HT1080 (cell line): Measurements from ENCODE around the gene CDA. TPM values are rescaled to one million over a fixed set of nuclear protein-coding genes. Genes with fewer than 3 reads are reported as not detected.
"Not testable (repeated sequence)": the region's sequence is repeated elsewhere in the genome, so short reads cannot be mapped to it uniquely, and the experiment has no call there.

ENCODE experiments used
- DNase-seq: peaks from one replicate; pipeline ENCODE4 v3.0.0-alpha.2; 2015; ENCODE audit warnings: low read depth
- total RNA-seq: library from RNA; depleted of rRNA; stranded (reverse); fragments of >200 nt; shearing (Covaris generic); gene quantifications from 2 replicates; pipeline ENCODE4 v1.2.3, GENCODE V29; 2014

Gene CDA
- total RNA-seq, 1 experiment from 2014 or later, result 15.0 TPM

DNA sequence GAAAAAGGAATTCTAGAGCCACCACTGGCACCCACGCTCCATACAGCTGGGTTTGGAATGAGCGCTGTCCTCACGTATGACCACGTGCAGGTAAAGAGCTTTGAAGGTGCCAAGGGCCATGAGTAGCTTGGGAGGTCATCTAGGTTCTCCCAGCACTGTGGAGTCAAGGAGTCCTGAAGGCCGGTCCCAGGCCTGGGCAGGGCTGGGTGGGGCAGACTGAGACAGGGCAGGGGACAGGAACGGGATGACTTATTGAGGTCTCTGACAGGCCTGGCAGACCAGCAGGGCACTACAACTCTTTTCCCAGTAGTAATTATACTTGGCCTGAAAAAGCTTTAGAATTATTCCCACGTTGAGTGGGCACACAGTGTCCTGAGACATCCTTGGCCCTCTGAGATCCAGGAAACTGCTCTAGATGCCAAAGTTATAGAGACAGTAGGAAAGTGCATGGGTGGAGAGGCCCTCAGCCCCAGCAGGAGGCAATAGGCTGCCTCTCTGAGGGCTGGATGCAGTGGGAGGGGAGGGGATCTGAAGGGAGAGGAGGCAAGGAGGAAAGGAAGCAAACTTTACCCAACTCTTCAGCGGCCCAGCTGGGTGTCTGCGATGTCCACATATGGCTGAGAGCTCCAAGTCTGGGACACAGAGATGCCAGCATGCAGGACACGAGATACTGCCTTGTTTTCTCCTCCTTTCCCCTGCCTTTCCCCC, 1.8 kb upstream of the CDA start:
- DNase-seq, result no peak

DNA sequence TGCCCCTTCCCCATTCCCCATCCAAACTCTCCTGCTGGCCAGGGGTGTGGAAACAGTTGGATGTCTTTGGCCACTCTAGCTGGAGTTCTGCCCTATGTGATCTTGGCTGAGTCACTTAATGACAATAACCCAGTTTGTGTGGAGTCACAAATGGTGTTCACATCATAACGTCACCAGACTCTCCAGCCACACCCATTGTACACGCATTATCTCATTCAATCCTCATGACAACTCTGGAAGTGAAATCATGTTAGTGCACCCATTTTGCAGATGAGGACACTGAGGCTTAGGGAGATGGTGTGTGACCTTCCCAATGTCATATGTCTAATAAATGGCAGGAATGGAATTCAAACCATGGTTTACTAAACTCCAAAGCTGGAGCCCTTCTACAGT, 1.2 kb upstream of the CDA start:
- DNase-seq, result peak; percentile 43

DNA sequence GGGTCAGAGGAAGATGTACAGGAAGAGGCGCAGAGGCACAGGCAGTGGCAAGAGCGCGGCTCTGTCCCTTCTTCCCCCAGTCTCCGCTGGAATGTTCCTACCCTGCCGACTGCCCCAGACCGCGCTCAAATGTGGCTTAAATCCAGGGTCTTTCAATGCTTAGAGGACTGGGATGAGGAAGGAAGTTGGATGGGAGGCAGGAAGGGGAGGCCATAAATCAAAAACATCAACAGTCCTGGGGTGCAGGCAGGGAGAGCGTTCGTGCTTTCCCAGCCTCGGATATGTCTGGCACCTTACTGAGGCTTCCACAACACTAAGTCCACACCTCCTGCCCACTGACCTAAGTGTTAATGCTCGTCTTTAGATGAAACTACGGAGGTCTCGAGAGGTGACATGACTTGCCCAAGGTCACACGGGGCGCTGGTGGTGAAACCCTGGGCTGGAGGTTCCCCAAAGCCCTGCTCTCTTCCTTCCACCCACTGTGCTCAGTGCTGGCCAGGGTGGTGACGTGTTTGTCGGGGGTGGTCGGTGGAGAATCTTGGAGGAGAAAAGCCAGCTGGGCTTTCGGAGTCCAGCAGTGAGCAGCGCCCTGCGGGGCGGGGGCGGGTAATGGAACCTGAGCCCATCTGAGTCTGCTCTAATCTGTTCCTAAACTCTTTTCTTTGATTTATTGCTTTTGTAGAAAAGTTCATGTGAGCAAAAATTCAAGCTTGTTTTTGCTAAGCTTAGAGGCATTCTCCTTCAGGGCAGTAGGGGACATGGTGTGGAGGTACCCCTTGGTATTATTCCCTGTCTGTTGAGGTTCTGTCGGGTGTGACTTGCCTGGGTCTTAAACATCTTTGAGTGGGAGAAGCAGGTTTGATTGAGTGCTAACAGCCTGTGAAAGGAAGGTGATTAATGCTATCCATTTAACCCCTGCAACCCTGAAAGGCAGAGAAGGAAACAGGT, 708 bp downstream of the CDA start:
- DNase-seq, result no peak

DNA sequence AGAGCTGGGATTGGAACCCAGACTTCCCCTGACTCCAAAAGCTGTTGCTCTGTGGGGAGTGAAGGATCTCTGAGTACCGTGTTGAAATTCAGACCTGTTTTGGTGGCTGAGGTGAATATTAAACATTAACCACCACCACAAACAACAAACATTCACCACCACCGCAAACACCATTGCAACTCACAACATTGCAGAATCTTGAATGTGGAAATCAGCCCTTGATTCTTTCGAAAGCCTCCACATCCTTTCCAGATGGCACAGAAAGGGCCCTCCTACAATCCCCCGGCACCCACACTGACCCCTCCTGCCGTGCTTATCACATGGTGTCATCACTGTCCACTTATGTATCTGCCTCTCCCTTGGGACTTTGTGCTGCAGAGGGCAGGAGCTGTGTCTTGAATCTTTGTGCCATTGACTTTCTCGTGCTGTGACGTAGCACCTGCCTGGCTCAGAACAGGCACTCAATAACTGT, 1.4 kb downstream of the CDA start:
- DNase-seq, result no peak

DNA sequence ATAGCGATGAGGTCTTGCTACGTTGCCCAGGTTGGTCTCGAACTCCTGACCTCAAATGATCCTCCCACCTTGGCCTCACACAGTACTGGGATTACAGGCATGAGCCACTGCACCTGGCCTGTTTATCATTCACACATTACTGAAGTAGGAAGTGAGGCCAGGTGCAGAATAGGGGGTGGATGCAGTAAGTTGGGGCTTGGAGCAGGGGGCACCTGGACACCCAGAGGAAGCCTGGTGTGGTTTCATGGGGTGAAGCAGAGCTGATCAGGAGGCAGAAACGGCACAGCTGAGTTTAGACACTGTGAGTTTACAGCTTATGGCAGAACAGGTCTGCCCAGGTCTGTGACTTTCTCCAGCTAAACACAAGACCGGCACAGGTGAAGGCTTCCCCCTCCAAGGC, 4.9 kb downstream of the CDA start:
- no peak for DNase-seq

DNA sequence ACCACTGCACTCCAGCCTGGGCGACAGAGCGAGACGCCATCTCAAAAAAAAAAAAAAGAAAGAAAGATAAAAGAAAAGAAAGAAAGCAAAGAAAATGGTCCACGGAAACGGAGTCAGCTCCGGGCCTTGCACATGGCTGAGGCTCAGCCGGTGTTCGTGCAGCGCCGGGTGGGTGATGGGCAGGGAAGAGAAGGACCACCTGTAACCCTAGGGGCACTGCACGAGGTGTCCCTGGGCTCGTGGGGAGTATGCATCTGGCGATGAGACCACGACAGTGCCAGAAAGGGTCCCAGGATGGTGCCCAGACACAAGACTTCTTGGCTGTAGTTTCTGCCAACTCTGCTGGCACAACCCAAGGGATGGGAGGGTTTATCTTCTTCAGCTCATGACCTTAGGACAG, 5.8 kb downstream of the CDA start:
- no peak for DNase-seq

DNA sequence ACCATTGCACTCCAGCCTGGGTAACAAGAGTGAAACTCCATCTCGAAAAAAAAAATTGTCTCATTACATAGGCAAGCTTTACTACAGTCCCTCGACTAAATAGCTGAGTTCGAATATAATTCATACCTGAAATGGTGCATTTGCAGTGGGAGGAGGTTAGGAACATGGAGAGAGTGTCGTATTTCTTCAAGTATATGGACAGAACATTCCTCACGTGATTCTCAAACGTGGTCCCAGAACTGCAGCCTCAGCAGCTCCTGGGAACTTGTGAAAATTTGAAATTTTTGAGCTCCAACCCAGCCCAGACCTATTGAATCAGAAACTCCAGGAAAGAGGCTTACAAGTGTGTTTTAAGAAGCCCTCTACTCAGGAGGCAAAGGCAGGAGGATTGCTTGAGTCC, 7.2 kb downstream of the CDA start:
- DNase-seq, result no peak

DNA sequence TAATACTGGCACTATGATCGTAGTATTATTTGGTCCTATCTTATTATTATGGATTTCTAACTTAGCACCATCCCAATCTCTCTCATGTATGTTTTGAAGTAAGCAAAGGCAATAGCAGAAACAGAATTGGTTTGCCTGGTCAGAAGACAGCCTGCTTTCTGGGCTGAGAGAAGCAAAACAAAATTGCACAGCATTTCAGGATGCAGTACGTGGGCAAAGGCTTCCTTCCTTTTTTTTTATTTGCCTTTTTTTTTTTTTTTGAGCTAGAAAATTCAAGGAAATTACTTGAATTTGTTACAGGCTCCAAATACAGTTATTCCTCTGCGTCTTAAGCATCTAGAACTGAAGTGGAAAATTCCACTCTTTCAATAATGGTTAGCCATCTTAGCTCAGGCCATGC, 8.8 kb downstream of the CDA start:
- no peak for DNase-seq

DNA sequence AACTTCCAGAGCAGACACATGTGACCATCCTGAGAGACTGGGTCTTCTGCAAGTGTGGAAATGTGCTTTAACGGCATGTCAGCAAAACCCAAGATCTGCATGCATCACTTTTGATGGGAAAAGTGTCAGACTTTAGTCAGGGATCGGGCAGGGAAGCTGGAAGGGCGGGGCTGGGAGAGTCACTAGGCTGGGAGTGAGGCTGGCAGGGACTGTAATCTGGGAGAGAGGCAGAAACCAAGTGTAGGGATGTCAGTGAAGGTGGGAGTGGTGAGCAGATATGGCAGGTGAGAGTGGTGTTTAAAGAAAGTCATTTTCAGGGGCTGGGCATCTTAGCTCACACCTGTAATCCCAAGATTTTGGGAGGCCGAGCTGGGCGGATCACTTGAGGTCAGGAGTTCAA, 11.3 kb downstream of the CDA start:
- DNase-seq, result no peak

DNA sequence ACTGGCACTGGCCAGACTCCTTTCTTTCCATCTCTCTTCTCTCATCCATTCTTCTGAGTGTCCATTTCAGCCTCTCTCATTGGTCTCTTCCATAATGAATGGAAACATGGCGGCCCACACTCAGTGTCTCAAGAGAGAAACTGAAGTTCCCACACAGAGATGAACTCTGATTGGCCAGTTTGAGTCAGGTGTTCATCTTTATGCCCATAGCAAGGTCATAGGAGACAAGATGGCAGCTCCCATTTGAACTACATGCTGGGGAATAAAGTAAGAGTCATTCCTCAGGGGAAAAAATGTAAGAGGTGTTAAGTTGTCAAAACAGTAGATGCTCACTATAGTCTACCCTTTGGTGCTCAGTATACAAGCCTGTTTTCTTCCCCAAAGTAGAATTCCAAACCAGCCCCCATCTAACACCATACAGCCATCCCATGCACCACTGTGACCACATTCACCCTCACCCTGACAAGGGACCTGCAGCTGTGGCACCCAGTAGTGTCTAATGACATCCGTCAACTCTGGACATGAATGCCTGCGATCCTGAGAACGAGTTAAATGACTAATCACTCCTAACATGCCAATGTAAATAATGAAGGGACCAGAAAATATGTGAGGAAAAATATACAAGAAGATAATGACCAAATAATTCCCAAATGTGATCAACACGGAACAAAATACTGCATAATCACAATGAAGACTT, 12.4 kb downstream of the CDA start:
- peak; percentile 56 for DNase-seq

DNA sequence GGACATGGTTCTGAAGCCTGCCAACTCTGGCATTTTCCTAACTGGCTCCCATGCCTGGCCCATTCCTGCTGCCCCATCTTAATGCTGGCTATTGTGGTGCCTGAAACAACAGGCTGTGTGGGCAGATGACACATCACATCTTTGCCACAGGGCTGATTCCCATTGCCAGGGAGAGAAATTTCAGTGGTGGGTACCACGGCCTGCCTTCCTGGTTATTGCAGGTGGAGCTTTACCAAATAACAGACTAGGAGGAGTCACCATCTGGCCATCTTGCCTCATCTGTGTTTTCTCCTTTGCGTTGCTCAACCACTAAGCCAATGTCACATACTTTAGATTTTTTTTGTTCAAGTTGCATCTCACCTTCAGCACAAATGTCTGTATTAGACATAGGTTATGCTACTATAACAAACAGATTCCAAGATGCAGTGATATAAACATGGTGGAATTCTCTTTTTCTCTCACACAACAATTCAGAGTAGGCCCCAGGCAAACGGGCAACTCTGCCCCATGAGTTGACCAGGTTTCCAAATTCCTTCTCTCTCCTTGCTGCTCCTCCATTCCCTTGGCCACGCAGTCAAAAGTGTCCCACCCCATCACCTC, 14.1 kb downstream of the CDA start:
- DNase-seq, result peak; percentile 57

DNA sequence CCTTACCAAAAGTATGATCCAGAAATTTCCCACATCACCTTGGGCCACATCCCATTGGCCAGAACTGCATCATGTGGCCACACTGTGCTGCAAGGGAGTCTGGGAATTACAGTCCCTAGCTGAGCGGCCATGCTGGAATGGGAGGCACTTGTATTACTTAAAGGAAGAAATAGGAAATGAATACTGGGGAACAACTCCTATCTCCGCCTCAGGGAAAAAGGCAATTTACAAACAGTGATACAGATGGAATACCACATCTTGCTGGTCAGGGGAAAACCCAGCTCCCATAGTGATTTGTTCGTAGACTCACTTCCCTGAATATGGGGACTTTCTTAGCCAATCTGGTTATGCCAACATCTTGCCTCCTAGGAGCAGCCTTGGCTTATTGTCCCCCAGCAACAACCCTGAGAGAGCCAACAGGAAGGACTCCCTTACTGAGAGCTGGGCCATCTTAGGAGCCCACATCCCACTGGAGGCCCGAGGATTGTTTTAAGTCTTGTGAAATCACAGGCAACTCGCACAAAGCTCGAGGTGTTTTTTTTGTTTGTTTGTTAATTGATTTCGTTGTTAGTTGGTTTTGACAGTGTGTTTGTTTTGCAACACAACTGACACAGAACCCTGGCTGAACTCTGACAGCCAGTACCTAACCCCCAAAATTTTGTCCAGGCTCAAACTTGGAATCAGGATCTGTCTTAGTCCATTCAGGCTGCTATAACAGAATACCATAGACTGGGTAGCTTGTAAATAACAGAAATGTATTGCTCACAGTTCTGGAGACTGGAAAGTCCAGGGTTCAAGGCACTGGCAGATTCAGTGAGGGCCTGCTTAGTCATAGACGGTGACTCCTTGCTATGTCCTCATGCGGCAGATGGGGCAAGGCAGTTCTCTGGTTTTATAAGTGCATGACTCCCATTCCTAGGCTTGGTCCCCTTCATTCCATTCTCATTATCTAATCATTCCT, 14.9 kb downstream of the CDA start:
- DNase-seq, result peak; percentile 96

DNA sequence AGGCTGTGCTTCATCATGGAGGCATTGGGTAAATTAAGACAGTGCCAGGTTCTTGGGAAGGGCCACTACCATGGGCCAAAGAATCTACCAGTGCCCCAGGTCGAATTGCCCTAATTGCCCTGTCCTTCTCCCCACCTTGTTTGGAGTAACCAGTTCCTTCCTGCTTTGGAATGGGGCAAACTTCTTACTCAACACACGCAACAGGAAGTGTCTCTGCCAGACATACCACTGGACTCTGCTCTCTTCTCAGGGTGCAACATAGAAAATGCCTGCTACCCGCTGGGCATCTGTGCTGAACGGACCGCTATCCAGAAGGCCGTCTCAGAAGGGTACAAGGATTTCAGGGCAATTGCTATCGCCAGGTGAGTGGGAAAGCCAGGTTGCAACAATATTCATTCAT, 15.8 kb downstream of the CDA start:
- peak; percentile 64 for DNase-seq

DNA sequence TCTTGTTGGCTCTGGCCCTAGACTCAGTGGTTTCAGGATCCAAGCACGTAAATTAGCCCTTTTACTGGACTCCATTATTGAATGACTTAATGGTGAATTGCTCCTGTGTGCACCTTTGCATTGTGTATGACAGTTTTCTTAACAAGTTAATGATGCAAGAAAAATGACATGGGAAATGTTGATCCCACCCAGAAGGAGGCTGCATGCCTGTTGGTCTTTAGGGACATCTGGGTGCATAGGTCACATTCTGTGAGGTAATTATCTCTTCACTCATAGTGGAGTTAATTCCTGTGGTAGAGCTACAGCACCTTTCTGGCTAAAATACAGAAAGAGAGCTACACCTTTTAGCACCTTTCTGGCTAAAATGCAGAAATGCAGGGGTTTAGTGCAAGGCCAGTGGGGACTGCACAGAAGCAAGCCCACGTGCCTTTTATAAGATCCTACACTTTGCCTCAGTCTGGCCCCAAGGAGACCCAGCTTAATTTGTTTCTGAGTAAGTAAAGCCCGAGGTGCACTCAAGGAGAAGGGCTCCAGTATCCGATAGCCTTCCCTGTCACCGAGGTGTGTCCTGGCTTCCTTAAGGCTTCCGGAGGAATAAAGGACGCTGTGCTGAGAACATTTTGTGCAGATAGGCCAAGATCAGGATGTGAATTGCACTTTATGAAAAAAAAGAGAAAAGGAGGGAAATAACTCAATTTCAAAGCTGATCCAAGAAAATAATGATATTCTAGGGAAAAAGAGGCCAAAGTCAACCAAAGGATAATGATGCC, 18.1 kb downstream of the CDA start:
- not testable (repeated sequence) for DNase-seq

DNA sequence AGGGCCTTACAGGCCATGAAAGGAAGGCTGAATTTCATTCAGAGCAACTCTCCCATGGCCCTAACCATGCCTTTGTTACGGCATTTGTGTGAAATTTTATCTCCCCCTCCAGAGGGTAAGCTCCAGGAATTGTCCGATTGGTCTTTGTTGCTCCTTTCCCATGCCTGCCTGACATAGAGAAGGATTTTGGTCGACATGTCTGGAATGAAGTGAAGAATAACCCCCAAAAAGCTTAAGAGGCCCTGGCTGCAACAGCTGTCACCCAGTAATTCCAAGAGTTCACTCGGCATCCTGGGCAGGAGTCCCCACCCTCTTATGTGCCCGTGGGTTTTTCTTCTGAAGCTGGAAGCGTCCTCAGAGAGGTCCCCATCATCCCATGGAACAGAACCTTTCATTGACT, 20.6 kb downstream of the CDA start:
- DNase-seq, result no peak

DNA sequence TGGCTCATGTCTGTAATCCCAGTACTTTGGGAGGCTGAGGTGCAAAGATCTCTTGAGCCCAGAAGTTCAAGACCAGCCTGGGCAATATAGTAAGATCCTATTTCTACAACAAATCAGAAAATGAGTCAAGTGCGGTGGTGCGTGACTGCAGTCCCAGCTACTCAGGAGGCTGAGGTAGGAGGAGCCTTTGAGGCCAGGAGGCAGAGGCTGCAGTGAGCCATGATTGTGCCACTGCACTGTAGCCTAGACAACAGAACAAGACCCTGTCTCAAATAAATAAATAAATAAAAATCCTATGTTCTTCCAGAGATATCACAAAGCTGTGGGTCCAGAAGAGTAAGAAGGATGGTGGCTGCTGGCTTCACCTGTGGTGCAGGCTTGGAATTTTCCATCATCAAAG, 22.1 kb downstream of the CDA start:
- no peak for DNase-seq

DNA sequence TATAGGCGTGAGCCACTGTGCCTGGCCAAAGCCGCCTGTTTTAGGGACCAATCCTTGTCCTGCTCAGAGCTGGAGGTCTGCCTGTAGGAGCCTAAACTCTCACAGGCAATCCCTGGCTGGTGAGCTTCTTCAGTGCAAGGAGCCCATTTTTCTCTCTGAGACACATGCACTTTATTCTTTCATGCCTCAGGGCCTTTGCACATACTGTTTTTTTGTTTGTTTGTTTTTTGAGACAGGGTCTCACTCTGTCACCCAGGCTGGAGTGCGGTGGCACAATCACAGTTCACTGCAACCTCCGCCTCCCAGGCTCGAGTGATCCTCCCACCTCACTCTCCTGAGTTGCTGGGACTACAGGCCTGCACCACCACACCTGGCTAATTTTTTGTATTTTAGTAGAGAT, 22.8 kb downstream of the CDA start:
- DNase-seq, result no peak

DNA sequence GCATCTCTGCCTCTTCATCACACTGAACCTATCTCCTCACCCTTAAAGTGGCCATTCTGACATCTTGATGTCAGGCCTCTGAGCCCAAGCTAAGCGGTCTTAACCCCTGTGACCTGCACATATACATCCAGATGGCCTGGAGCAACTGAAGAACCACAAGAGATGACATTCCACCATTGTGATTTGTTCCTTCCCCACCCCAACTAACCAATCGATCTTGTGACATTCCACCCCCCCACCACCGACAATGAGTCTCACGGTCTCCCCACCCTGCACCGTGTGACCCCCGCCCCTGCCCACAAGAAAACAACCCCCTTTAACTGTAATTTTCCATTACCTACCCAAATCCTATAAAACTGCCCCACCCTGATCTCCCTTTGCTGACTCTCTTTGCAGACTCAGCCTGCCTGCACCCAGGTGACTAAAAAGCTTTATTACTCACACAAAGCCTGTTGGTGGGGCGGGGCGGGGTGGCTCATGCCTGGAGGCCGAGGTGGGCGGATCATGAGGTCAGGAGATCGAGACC, 23.4 kb downstream of the CDA start:
- DNase-seq, result peak; percentile 70

DNA sequence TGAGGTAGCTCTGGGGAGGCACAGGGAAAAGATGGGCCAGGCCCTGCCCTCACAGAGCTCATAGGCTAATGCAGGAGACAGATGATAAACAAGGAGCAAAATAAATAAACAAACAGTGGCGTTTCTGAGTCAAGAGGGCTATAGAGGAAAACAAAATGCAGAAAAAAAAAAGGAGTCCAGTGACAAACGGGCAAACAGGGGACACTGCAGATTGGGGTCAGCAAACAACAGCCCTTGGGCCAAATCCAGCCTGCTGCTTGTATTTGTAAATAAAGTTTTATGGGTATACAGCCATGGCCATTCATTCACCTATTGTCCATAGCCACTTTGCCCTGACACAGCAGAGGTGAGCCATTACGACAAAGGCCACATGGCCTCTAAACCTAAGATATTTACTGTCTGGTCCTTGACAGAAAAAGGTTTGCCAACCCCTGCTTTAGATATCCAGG, 25.3 kb downstream of the CDA start:
- no peak for DNase-seq
